Gastroesophageal sphincter (tissue), 3 donors: ENCODE measurements around the gene NAT14.

Experiments used
- POLR2AphosphoS5 ChIP-seq: sonication (generic); formaldehyde crosslinking; IDR thresholded peaks from one replicate; pipeline ENCODE4 v1.6.1; 2017; ENCODE audit warnings: antibody characterized with exemption
- TF ChIP-seq, protein P1 (sequence below), 4 experiments: fragments of 200-600 bp in 2 of 4; fragments of 450-650 bp in 2 of 4; sonication (generic) in 1 of 4; IDR thresholded peaks; one replicate each; pipeline ENCODE4 v1.5.1; 2017 to 2019; ENCODE audit warnings: antibody characterized with exemption in 4 of 4, mild to moderate bottlenecking in 2 of 4, moderate library complexity in 2 of 4

DNA sequence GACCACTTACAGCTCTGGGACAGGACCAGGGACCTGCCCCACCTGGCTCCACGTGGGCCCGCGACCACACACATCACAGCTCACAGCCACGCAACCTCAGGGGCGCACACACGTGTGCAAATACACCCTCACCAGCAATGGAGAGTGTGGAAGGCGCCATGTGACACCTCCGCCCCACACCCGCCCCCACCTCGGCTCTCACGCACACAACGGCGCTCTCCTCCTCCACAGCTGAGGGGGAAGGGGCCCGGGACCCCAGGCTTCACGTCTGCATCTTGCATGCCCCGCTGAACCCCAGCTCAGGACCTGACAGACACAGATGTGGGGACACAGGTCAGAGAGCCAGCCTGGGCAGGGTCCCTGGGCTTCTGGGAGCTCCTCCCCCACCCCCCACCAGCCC is 35.5 kb upstream of the NAT14 start:
- TF ChIP-seq, protein P1, sequence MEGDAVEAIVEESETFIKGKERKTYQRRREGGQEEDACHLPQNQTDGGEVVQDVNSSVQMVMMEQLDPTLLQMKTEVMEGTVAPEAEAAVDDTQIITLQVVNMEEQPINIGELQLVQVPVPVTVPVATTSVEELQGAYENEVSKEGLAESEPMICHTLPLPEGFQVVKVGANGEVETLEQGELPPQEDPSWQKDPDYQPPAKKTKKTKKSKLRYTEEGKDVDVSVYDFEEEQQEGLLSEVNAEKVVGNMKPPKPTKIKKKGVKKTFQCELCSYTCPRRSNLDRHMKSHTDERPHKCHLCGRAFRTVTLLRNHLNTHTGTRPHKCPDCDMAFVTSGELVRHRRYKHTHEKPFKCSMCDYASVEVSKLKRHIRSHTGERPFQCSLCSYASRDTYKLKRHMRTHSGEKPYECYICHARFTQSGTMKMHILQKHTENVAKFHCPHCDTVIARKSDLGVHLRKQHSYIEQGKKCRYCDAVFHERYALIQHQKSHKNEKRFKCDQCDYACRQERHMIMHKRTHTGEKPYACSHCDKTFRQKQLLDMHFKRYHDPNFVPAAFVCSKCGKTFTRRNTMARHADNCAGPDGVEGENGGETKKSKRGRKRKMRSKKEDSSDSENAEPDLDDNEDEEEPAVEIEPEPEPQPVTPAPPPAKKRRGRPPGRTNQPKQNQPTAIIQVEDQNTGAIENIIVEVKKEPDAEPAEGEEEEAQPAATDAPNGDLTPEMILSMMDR (IDR thresholded peaks at IDR 0.05) = no peak
- TF ChIP-seq POLR2AphosphoS5 = no peak
